GM12801 (cell line): ENCODE data around the gene VANGL2.

Source experiments
- CTCF ChIP-seq: IDR thresholded peaks from one replicate; pipeline ENCODE4 v1.5.1; 2011; ENCODE audit warnings: control low read depth; ENCODE audit not compliant: insufficient read length; ENCODE audit errors: extremely low read depth

Gene VANGL2

GRCh38 chr1:160410406-160411005, 10.1 kb downstream of the VANGL2 start:
- TF ChIP-seq CTCF, result no peak

- TF ChIP-seq CTCF, result no peak
Observed at GRCh38 chr1:160411271-160412027, 11.1 kb downstream of the VANGL2 start.

- TF ChIP-seq CTCF, result no peak
Observed at GRCh38 chr1:160412028-160412362, 11.6 kb downstream of the VANGL2 start.

- TF ChIP-seq CTCF, result no peak
Observed at GRCh38 chr1:160413716-160414115, 13.4 kb downstream of the VANGL2 start.

- no peak for TF ChIP-seq CTCF
Observed at GRCh38 chr1:160414881-160415280, 14.5 kb downstream of the VANGL2 start.

GRCh38 chr1:160415696-160416290, 15.4 kb downstream of the VANGL2 start:
- no peak for TF ChIP-seq CTCF

- TF ChIP-seq CTCF, result no peak
Observed at GRCh38 chr1:160416369-160416768, 16.0 kb downstream of the VANGL2 start.
